ENCODE measurements around the gene LIF. TPM values are rescaled to one million over a fixed set of nuclear protein-coding genes. Genes with fewer than 3 reads are reported as not detected.
"Not testable (repeated sequence)": the region's sequence is repeated elsewhere in the genome, so short reads cannot be mapped to it uniquely, and the experiment has no call there.

The LIF gene
- polyA plus RNA-seq, 1 donor: 1.6 TPM

DNA sequence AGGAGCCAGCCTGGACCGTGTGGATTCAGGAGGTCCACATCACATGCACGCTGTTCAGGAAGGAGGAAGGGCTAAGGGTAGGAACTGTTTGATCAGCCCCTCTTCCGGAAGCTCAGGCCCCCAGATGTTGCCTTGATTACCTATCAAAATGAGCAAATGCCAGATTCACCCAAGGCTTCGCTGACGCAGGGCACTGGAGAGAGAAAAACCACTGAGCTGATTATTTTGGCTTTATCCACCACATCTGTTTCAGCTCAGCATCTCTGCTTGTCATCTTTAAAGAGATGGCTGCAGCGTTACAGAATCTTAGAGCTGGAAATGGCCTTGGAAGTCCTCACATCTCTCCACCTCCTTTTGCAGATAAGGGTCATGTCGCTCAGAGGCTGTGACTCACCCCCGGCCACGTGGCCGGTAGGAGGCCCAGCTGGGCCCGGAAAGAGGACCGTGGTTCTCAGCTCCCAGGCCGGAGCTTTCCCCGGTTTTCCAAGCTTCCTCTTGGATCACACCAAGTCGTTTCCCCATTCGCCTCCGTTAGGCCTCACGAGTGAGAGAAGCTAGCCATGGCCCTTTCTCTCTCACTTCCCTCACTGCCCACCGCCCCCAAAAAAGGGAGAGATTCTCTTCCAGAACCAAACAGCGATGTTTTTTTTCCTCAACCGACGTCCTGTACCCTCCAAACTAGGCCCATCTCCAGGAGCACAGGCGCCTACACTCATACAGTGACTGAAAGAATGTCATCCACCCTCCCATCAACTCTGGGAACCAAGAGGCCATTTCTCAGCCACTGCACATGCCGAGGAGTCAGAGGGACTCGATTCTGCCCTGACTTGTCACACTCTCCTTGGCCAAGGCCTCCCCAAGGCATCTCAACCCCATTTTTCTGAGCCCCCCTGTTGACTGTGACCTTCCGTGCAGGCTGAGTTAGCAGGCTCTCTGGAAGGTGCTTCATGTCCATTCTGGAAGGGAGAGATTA lies 37.6 kb downstream of the LIF start:
- no peak for DNase-seq

DNA sequence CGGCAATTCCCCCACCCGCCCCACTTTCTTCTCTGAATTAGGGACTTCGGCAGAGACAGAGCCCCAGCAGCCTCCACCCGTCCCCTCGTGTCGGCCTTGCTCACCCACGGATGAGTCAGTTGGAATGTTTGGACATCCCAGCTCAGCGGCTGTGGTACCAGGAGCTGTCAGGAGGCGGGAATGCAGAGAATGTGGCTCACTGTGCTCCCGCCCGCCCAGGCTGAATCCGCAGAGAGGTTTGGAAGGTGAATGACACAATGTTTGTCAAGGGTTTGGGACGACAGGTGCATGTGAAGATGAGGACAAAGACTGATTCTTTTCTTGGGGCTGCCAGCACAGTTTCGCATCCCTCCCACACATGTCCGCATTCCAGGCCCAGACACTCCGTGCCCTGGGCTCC lies 39.6 kb downstream of the LIF start:
- no peak for DNase-seq

DNA sequence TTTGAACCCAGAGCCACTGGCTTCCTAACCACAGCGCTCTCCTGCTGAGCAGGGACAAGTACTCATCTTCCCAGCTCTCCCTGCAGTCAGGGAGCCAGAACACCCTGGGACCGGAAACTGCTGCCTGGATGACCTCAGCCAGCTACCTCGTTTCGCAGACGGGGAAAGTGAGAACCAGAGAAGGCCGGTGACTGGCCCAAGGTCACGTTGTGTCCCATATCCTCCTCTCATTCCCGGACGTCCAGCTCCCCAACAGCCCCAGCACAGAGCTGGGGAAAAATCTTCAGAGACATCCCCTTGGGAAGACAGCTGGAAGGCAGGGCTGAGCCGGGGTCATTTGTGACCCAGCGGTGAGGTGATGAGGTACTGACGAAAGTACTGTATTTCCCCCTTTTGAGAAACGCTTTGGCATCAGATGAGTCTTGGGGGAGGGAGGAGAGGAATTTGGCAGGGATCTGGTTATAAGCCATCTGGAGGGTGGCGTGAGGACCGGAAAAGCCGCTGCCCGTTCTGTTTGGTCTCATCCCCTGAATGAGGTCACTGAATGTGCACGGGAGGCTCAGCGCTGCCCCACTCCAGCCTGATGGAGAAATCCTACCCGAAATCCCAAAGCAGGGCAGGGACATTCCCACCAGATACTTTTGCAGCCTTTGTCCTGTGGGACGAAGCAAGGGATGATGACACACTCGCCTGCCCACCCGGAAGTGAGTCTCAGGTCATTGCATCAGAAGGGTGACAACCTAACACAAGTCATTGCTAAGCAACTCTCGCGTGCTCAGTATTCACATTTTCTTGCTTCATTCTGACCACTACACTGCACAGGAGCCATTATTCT lies 41.1 kb downstream of the LIF start:
- no peak for DNase-seq

DNA sequence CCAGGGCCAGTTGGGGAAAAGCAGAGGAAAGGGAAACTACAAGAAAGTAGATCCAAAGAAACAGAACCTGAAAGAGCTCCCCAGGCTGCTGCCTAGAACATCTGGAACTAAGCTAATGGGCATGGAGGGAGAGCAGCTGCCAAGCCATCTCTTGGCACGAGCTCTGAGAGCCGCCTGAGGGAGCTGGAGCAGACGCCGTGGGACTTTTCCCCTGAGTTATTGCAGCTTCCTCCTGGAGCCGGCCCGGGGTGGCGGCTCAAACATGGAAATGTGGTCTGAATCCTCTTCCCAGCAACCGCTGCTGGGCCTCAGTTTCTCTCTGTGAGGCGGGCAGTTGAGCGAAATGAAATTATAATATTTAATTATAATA lies 41.8 kb downstream of the LIF start:
- DNase-seq: no peak

DNA sequence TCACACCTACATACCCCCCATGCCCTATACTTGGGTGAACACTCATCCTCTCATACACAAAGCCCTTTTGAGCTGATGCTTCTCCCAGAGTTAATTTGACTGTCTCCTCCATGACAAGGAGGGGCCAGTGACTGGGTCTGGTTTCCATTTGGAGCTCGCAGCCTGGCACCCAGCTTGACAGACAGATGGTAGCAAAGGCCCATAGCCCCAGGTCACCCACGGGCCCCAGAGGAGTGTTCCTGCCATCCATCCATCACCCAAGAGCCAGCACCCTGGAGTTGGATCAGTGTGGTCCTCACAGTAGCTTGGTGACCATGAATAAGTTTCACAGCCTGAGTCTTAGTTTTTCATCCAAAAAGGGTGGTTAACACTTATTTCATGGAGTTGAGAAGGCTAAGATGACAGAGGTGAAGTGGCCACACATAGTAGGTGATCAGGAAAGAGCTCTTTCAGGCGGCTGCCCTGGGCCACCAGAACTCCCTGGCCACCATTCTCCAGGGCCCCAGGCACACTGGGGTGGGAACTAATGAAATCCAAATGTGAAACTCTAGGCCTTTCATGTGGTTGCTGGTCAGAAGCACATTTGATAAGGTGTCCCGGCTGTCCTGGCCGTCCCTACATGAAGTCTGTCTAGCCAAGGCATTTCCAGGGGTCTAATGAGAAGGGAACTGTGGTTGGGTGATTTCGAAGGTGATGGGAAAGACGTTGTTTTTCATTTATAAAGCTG lies 42.4 kb downstream of the LIF start:
- no peak for DNase-seq

DNA sequence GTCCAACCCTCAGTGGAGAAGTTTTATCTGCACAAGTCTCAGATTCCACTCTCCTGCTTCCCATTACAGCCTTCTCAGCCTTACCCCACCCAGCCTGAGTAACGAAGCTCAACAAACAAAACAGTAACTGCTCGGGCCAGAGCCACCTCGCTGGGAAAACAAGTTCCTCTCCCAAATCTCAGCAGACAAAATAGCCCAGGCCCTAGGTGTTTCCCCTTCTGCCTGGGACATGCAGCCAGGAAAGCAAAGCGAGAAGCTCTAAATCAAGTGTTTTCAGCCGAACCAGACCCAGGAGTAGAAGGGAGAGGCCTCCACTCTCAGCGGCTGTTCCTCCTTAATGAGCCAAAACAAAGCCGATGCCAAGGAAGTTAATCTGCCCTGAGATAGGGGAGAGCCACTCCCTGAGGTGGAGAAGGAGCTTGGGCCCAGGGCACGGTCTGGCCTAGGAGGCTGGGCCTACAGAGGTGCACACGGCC lies 44.0 kb downstream of the LIF start:
- peak; percentile 60 for DNase-seq

DNA sequence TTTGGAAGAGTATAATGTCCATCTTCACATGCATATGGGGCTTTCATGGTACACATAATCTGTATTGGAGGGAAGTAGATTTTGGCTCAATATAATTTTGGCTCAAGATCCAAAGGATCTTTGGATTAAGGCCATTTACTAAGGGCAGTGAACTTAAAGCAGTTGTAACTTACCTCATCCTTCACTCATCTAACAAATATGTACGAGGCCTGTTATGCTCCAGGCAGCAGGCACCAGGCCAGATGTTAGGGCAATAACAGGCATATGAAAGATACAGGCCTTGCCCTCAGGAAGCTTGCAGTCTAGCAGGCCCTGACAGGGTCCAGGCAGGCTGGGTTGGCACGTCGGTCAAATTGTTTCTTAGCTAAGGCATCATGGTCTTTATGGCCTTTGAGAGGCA lies 44.6 kb downstream of the LIF start:
- DNase-seq: no peak

DNA sequence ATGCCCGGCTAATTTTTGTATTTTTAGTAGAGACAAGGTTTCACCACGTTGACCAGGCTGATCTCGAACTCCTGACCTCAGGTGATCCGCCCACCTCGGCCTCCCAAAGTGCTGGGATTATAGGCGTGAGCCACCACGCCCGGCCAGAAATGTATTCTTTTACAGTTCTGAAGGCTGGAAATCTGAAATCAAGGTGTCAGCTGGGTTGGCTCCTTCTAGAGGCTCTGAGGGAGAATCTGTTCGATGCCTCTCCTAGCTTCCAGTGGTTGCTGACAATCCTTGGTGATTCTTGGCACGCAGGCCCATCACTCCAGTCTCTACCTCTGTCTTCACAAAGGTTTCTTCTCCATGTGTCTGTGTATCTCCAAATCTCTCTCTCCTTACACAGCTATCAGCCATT lies 45.7 kb downstream of the LIF start:
- not testable (repeated sequence) for DNase-seq

DNA sequence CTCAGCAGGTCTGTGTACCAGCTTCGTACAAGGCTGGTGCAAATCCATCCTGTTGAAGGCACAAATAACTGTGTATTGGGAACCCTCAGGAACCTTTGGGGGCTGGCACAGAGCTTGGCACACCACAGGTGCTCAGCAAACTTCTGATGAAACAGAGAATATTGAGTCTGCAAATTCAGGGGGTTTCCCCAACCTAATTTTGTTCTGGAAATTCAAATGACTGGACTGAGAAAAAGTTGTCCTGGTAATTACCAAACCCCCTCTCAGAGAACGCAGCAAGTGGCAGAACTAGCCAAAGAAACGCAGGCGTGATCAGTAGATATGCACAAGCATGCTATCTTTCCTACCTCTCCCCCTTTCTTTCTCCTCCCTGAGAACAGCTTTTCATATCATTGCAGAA lies 47.6 kb downstream of the LIF start:
- no peak for DNase-seq

DNA sequence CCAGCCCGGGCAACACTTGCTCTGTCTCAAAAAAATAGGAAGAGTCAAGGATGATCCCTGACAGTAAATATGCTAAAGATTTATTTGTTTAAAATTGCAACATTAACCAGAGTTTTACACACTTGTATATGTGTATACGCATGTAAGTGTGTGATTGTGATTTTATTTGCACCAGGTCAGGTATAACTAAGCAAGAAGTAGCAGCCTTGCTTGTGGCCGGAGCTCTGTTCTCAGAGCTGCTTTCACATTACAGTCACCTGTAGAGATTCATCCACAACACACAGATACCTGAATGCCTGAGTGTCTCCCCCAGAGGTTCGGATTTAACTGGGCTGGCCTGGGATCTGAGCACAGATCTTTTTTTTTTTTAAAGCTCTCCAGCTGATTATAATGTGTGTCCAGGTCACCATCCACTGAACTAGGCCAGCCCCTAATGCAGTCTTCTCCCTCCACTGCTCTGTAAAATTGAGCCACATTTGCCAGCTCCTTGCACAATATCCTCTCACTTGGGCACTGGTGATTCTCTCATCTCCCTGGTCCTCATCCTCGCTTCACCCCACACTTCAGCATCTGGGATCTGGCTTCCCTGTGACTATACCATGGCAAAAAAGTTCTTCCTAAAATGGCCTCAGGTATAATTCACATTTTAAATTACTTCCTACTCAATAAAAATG lies 48.3 kb downstream of the LIF start:
- no peak for DNase-seq

DNA sequence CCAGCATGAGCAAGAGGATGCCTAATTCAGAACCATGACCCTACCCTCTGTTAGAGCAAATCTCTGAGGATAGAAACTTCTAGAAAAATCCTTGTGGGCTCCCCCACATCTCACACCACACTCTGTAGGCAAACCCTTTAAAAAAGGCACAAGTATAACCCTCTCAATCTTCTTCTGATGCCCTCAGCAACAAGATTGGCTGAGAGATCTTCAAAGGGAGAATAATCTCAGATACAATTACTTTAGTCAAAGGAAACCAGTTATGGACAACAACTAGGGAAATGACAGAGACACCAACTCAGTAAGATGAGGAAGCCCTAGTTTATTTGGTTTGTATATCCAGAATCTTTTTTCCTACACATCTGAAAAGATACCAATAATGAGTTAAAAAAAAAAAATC lies 49.2 kb downstream of the LIF start:
- DNase-seq: no peak

DNA sequence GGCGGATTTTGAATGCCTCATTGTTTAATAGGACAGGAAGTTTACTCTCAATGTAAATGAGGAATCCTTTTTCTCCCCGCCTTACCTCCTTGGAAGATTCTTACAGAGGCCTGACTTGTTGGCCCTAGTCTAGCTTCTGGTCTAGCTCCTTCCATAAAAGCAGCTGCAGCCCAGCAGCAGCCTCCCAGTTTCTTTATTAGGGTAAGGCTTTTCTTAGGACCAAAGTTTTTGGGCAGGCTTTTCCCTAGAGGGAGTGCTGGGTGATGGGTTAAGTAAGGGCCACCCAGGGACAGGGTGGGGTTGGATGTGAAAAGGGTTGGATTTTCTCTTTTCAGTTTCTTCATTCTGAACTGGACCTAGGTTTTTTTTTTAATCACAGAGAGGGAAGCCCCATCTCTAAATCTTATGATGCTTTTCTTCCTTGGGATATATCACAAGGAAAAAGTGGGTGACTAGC lies 49.7 kb downstream of the LIF start:
- DNase-seq: no peak

DNA sequence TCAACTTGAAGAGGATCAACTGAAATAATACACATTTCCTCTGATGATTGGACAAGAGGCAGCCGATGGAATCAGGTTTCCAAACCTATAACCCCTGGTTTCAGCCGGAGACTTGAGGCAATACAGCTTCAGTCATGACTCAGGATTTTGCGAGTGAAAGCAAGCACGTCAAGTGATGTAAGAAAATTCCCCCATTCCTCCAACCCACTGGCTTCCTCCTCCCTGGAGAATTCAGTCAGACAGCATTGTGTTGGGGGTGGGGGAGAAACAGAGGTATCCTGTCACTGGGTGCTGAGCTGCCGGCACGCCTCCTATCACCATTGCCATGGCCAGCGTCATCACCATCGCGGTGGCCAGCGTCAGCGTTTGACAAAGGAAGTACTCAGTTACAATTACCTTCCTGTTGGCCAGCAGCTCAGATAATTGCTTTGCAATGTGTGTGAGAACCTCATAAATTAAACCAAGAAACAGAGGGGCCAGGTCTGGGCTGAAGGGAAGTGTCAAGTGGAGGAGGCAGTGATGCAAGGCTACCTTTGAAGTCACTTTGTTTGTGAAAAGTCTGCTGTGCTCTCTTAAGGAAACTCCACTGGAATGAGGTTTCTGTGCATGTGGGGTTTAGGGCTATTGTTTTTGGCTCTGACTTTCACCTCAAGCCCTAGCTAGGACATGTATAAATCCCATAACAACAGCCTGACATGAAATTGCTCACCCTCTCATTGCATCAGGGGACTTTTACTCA lies 50.2 kb downstream of the LIF start:
- peak; percentile 90 for DNase-seq

DNA sequence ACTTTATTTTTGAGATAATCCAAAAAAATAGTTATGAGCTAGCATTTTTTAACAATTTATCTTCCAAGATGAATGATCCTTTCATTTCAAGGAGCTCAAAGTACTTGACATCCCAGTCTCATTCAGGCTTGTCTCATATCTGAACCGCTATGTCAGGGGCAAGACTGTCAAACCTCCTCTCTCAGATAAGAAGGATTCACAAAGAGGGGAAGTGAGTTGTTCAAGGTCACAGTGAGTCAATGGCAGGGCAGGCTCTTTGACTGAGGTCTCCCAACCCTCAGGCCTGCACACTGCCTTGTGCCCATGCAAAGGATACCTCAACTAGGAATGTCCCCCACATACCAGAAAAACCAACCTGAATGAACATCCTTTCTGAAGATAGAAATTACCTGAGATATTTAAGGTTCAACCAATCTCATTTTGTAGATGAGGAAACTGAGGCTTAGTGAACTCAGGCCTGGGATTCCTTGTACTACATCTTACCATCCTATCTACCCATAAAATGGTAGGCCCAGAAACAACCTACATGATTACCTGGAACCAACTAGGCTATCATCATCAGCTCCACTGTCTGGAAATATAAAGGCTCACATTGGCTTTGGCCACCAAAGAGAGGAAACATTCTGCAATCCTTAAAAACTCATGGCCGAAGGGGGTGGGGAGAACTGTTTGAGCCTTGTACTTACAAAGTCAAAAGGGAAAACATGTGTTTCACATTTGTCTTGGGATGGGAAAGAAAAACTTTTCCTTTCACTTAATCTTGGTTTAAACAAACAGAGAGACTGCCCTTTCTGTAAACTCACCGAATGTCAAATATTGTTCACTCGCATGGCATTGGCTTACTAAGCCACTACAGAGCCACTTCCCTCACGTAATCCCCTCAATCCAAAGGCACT lies 51.1 kb downstream of the LIF start:
- no peak for DNase-seq

DNA sequence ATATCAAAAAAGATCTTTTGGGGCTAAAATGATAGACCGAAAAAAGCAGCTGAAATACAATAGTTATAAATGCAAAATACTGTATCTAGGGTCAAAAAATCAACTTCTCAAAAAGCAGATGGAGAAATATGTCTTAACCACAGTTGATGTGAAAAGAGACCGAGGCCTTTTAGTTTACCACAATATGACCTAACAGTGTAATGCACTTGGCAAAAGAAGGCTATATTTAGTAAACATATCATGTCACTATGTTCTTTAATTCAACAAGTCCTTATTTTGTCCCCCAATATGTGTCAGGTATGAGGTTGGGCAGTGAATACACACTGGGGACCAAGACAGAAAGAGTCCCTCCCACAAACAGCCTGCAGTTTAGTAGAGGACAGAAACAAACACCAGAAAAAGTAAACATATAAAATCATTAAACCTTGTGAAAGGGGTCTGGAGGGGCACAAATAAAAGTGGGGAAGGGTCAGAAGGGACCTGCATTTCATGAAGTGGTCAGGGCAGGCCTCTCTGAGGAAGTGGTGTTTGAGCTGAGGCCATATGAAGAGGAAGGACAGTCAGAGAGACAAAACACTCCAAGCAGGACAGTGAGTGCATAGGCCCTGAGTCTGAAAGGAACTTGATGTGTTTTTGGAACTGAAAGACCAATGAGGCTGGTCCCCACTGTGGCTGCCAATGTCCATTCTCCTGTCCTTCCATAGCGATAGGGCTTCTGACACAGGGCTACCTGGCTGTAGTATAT lies 53.4 kb downstream of the LIF start:
- DNase-seq: no peak

DNA sequence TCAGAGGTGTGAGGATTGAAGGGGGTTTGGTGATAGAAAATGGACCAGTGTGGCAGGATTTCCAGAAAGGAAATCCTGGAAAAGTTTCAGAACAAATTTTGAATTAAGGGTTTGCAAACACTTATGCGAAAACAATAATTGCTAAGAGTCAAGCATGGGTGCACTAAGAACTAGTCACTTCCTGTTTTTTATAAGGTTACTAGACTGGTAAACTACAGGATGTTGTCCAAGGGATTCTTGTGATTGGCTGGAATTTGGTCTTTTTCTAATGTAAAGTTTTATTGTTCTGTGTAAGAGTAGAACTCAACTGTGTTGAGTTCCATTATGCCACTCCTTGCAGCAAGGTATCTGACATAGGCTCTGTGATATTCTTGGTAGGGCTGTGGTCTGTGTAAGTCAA lies 54.1 kb downstream of the LIF start:
- no peak for DNase-seq

DNA sequence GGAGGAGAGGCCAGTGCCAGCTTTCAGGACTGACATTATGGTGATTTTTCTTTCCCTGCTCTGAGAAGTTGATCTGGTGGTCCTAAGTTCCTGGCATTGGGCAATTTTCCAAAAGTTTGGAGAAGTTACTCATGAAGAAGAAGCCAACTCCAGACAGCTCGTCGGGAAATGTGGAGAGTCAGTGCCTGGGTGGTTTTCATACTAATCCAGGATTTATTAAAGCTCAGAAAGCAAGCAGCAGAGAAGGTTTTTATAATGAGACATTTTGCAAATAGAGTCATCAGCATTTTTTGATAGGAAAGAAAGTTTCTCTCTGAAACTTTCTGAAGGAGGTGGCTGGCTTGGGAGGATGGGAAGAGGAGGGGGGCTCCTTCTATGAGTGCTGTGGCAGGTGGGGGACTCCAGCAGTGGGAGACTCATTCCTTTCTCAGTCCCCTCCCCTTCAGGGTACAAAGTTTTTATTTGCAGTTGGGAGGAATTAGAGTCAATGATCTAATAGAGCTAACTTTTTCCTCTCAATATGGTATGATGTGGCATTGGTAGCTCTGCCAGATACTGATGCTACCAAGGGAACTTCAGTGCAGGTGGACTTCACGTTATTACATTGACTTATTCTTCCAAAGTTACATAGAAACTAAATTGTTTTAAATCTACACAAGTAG lies 55.4 kb downstream of the LIF start:
- DNase-seq: no peak

DNA sequence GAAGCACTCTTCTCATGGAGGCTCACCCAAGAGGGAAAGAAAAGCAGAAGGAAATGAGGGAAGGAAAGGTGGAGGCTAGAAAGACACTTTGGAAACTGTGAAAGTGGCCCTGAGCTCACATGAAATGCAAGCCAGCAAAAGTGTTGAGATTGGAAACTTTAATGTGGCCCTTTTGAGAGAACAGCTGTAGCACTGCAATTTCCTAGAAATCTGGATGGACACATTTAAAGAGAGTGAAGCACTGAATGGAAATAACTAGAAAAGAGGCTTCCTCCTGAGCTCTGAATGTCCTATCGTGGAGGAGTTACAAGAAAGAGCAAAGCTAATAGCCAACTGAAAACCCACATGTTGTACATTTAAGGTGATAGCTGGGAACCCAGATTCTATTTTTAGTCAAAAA lies 56.0 kb downstream of the LIF start:
- DNase-seq: no peak

Data from left kidney (tissue), 2 donors.